B cell (primary cell): Measurements from ENCODE around the gene SPOCK1.

ENCODE experiments used
- CTCF ChIP-seq: fragments of 200-600 bp; IDR thresholded peaks from one replicate; pipeline ENCODE4 v1.8.0; 2022; ENCODE audit warnings: antibody characterized with exemption, mild to moderate bottlenecking
- EZH2 ChIP-seq: IDR thresholded peaks from 2 replicates; pipeline ENCODE4 v1.6.1; 2012; ENCODE audit warnings: borderline replicate concordance, low read depth, mild to moderate bottlenecking, moderate library complexity, low read length; ENCODE audit not compliant: insufficient read depth, poor library complexity, severe bottlenecking

GRCh38 chr5:137145721-137146120 lies 353.4 kb downstream of the SPOCK1 start:
- no peak for TF ChIP-seq CTCF
- TF ChIP-seq EZH2 = no peak
